ENCODE measurements around the gene SFRP2.

SFRP2 gene

GRCh38 chr4:153794006-153794405 lies 5.1 kb upstream of the SFRP2 start:
- DNase-seq, result no peak

- DNase-seq, result no peak
Observed at GRCh38 chr4:153792618-153793247, 3.9 kb upstream of the SFRP2 start.

- peak in 7 of 14 donors; percentile 13 to 49 (median 30) for DNase-seq
Observed at GRCh38 chr4:153791746-153792617, 3.1 kb upstream of the SFRP2 start.

GRCh38 chr4:153790962-153791551 lies 2.2 kb upstream of the SFRP2 start:
- DNase-seq, result peak in 2 of 14 donors; percentile 16 to 21

- DNase-seq, result no peak
Observed at GRCh38 chr4:153790500-153790865, 1.6 kb upstream of the SFRP2 start.

- no peak for DNase-seq
Observed at GRCh38 chr4:153789741-153790499, 1.0 kb upstream of the SFRP2 start.

GRCh38 chr4:153788051-153788412 lies 851 bp downstream of the SFRP2 start:
- no peak for DNase-seq

GRCh38 chr4:153787575-153787974 lies 1.3 kb downstream of the SFRP2 start:
- DNase-seq, result no peak

GRCh38 chr4:153787061-153787560 lies 1.8 kb downstream of the SFRP2 start:
- no peak for DNase-seq

GRCh38 chr4:153785910-153786721 lies 2.8 kb downstream of the SFRP2 start:
- no peak for DNase-seq

GRCh38 chr4:153784166-153784699 lies 4.7 kb downstream of the SFRP2 start:
- DNase-seq, result no peak

GRCh38 chr4:153782581-153782980 lies 6.3 kb downstream of the SFRP2 start:
- no peak for DNase-seq

- no peak for DNase-seq
Observed at GRCh38 chr4:153781717-153782416, 7.0 kb downstream of the SFRP2 start.

GRCh38 chr4:153781280-153781679 lies 7.6 kb downstream of the SFRP2 start:
- no peak for DNase-seq

- DNase-seq, result no peak
Observed at GRCh38 chr4:153780876-153781275, 8.0 kb downstream of the SFRP2 start.

- no peak for DNase-seq
Observed at GRCh38 chr4:153780221-153780620, 8.7 kb downstream of the SFRP2 start.

GRCh38 chr4:153778383-153778782 lies 10.5 kb downstream of the SFRP2 start:
- DNase-seq, result no peak

GRCh38 chr4:153777421-153777820 lies 11.5 kb downstream of the SFRP2 start:
- DNase-seq, result no peak

GRCh38 chr4:153776601-153777000 lies 12.3 kb downstream of the SFRP2 start:
- DNase-seq, result no peak

- DNase-seq, result no peak
Observed at GRCh38 chr4:153773236-153773690, 15.6 kb downstream of the SFRP2 start.

- DNase-seq, result no peak
Observed at GRCh38 chr4:153771046-153771445, 17.8 kb downstream of the SFRP2 start.

Measured in C1 segment of cervical spinal cord (tissue), 14 donors.